Measurements from ENCODE around the gene PHC3.

- TF ChIP-seq CTCF (IDR thresholded peaks at IDR 0.05): no peak
- no peak for TF ChIP-seq POLR2A (IDR thresholded peaks at IDR 0.05)
- no peak for TF ChIP-seq POLR2AphosphoS5 (IDR thresholded peaks at IDR 0.05)
- no peak for TF ChIP-seq EP300 (IDR thresholded peaks at IDR 0.05; ENCODE audit: low read depth)
Observed at GRCh38 chr3:170052398-170052797, 129.1 kb downstream of the PHC3 start.
